GM23338 (cell line): ENCODE measurements around the gene TSEN2. TPM values are rescaled to one million over a fixed set of nuclear protein-coding genes. Genes with fewer than 3 reads are reported as not detected.

Experiments
- ATAC-seq: fragments of 200-7000 bp; cut with Tn5 transposase; 3 replicates; pipeline ENCODE4 v1.9.1; 2020
- DNase-seq: peaks from one replicate; pipeline ENCODE4 v3.0.0-alpha.2; 2015; ENCODE audit warnings: low spot score
- H2AFZ ChIP-seq: fragments of 200-600 bp; sonication (generic); 2 replicates; pipeline ENCODE4 v1.8.0; 2016; ENCODE audit warnings: antibody characterized with exemption, mild to moderate bottlenecking, moderate library complexity
- H3F3A ChIP-seq: fragments of 200-600 bp; sonication (generic); replicated peaks from 2 replicates; pipeline ENCODE4 v1.8.0; 2017; ENCODE audit warnings: antibody characterized with exemption, mixed run types, low read depth
- H3K27ac ChIP-seq: fragments of 200-600 bp; sonication (generic); 2 replicates; pipeline ENCODE4 v1.6.1; 2016; ENCODE audit warnings: low read depth
- H3K27me3 ChIP-seq: fragments of 200-600 bp; sonication (generic); 2 replicates; pipeline ENCODE4 v1.8.0; 2016; ENCODE audit warnings: mild to moderate bottlenecking, mixed run types, moderate library complexity; ENCODE audit not compliant: insufficient read depth
- H3K36me3 ChIP-seq: fragments of 200-600 bp; sonication (generic); 2 replicates; pipeline ENCODE4 v1.8.0; 2016; ENCODE audit warnings: mild to moderate bottlenecking; ENCODE audit not compliant: insufficient read depth
- H3K4me1 ChIP-seq: fragments of 200-600 bp; sonication (generic); 2 replicates; pipeline ENCODE4 v1.8.0; 2016; ENCODE audit warnings: mild to moderate bottlenecking, moderate library complexity; ENCODE audit not compliant: insufficient read depth
- H3K4me2 ChIP-seq: fragments of 200-600 bp; sonication (generic); 2 replicates; pipeline ENCODE4 v1.7.1; 2017; ENCODE audit warnings: mixed run types
- H3K4me3 ChIP-seq: fragments of 200-600 bp; sonication (generic); 2 replicates; pipeline ENCODE4 v1.6.1; 2016; ENCODE audit warnings: mixed run types
- H3K79me2 ChIP-seq: fragments of 200-600 bp; sonication (generic); replicated peaks from 2 replicates; pipeline ENCODE4 v1.8.0; 2017; ENCODE audit warnings: mild to moderate bottlenecking; ENCODE audit not compliant: insufficient read depth
- H3K9me2 ChIP-seq: fragments of 200-600 bp; sonication (generic); 2 replicates; pipeline ENCODE4 v1.8.0; 2017; ENCODE audit not compliant: insufficient read depth
- H4K20me1 ChIP-seq: fragments of 200-600 bp; sonication (generic); replicated peaks from 2 replicates; pipeline ENCODE4 v1.8.0; 2017; ENCODE audit warnings: mild to moderate bottlenecking; ENCODE audit not compliant: insufficient read depth
- H3K27ac Mint-ChIP-seq: 2 replicates; pipeline ENCODE4 v1.8.0; 2020; ENCODE audit warnings: inconsistent platforms, mild to moderate bottlenecking, moderate library complexity, mixed read lengths
- H3K27me3 Mint-ChIP-seq: 3 replicates; pipeline ENCODE4 v1.8.0; 2022; ENCODE audit warnings: low read depth, mild to moderate bottlenecking, moderate library complexity, mixed read lengths, inconsistent platforms; ENCODE audit not compliant: insufficient read depth, poor library complexity
- H3K36me3 Mint-ChIP-seq: 3 replicates; pipeline ENCODE4 v1.8.0; 2021; ENCODE audit warnings: low read depth, mild to moderate bottlenecking, inconsistent platforms, moderate library complexity, mixed read lengths
- H3K4me1 Mint-ChIP-seq: 3 replicates; pipeline ENCODE4 v1.8.0; 2020; ENCODE audit warnings: mild to moderate bottlenecking, inconsistent platforms, mixed read lengths
- H3K4me3 Mint-ChIP-seq: 3 replicates; pipeline ENCODE4 v1.8.0; 2021; ENCODE audit warnings: moderate library complexity, mild to moderate bottlenecking, inconsistent platforms, mixed read lengths
- H3K9me3 Mint-ChIP-seq: 3 replicates; pipeline ENCODE4 v1.8.0; 2020; ENCODE audit warnings: moderate library complexity, mild to moderate bottlenecking, inconsistent platforms, mixed read lengths
- CREB1 ChIP-seq: fragments of 250-450 bp; sonication (Bioruptor Pico); IDR thresholded peaks from 2 replicates; pipeline ENCODE4 v1.5.0; 2020; ENCODE audit warnings: low read depth, mild to moderate bottlenecking, moderate library complexity
- CTCF ChIP-seq, 2 experiments: fragments of 200-600 bp in 1 of 2; sonication (generic) in 1 of 2; conservative IDR thresholded peaks; 2 replicates each; pipeline versions ENCODE4 v1.5.1 to v1.6.1; 2016 to 2017; ENCODE audit warnings: antibody characterized with exemption in 2 of 2, low read depth in 2 of 2, mild to moderate bottlenecking in 2 of 2, moderate library complexity in 1 of 2
- EZH2 ChIP-seq: fragments of 200-600 bp; sonication (generic); IDR thresholded peaks from one replicate; pipeline ENCODE4 v1.8.0; 2017; ENCODE audit warnings: antibody characterized with exemption, mild to moderate bottlenecking, low read depth; ENCODE audit not compliant: unreplicated experiment
- EZH2phosphoT487 ChIP-seq: fragments of 200-600 bp; sonication (generic); IDR thresholded peaks from one replicate; pipeline ENCODE4 v1.8.1; 2018; ENCODE audit warnings: antibody characterized with exemption; ENCODE audit not compliant: unreplicated experiment
- JUNB ChIP-seq: IDR thresholded peaks from one replicate; pipeline ENCODE4 v1.6.1; 2016; ENCODE audit warnings: antibody characterized with exemption; ENCODE audit not compliant: unreplicated experiment
- NANOG ChIP-seq: IDR thresholded peaks from 2 replicates; pipeline ENCODE4 v1.6.1; 2016; ENCODE audit warnings: antibody characterized with exemption, borderline replicate concordance
- POLR2AphosphoS5 ChIP-seq: IDR thresholded peaks from 2 replicates; pipeline ENCODE4 v1.6.1; 2016; ENCODE audit warnings: antibody characterized with exemption, low read depth
- STAT1 ChIP-seq: IDR thresholded peaks from one replicate; pipeline ENCODE4 v1.6.1; 2016; ENCODE audit warnings: antibody characterized with exemption; ENCODE audit not compliant: unreplicated experiment
- ZNF114 ChIP-seq: fragments of 250-450 bp; sonication (Bioruptor Pico); IDR thresholded peaks from 2 replicates; pipeline ENCODE4 v1.5.0; 2020; ENCODE audit warnings: mild to moderate bottlenecking, moderate library complexity
- ZNF331 ChIP-seq: fragments of 250-450 bp; sonication (Bioruptor Pico); IDR thresholded peaks from 2 replicates; pipeline ENCODE4 v1.5.0; 2020; ENCODE audit warnings: low read depth, mild to moderate bottlenecking, moderate library complexity
- polyA plus RNA-seq: library from polyadenylated mRNA; unstranded; fragments of >200 nt; fragmentation: Nextera tagmentation; extraction: Ambion mirVana; gene quantifications from 2 replicates; pipeline ENCODE4 v1.2.1, GENCODE V29; 2016
- total RNA-seq: library from RNA; depleted of rRNA; stranded (reverse); fragments of >200 nt; shearing (Covaris generic); gene quantifications from 2 replicates; pipeline ENCODE4 v1.2.3, GENCODE V29; 2014

Gene TSEN2
- total and polyA plus RNA-seq, 2 experiments from 2014 or later: 27.7 to 30.0 TPM

GRCh38 chr3:12512534-12513118 lies 28.3 kb downstream of the TSEN2 start:
- no peaks in the 10 kb centered on the region for H3K4me1 ChIP-seq
- no peak for ATAC-seq
- DNase-seq: no peak
- H3K4me3 ChIP-seq: no peak overlapping the region
- no peaks in the 10 kb centered on the region for H3F3A ChIP-seq
- no peak overlapping the region for H3K27ac ChIP-seq
- no peak overlapping the region for H3K4me2 ChIP-seq
- no peaks in the 10 kb centered on the region for H3K9me3 Mint-ChIP-seq
- no peaks in the 10 kb centered on the region for H3K27me3 ChIP-seq
- H4K20me1 ChIP-seq: peaks cover 12% of the 10 kb centered on the region; the same call in 1 of the 2 replicates
- no peaks in the 10 kb centered on the region for H3K79me2 ChIP-seq
- H3K9me2 ChIP-seq: no peaks in the 10 kb centered on the region
- H3K4me3 Mint-ChIP-seq: no peak overlapping the region
- H3K27ac Mint-ChIP-seq: no peak overlapping the region
- H2AFZ ChIP-seq: no peak overlapping the region
- H3K36me3 Mint-ChIP-seq: peaks cover 19% of the 10 kb centered on the region; the same call in 2 of the 3 replicates
- no peaks in the 10 kb centered on the region; the same call in 1 of the 2 replicates for H3K36me3 ChIP-seq
- H3K27me3 Mint-ChIP-seq: no peaks in the 10 kb centered on the region
- H3K4me1 Mint-ChIP-seq: no peaks in the 10 kb centered on the region
- TF ChIP-seq EZH2: no peak
- TF ChIP-seq NANOG: no peak
- no peak for TF ChIP-seq STAT1

- Histone ChIP-seq H3K9me2 (no peaks in the 10 kb centered on the region), H3K27me3 (no peaks in the 10 kb centered on the region), H3K79me2 (no peaks in the 10 kb centered on the region), H3K4me3 (no peak overlapping the region), H3F3A (no peaks in the 10 kb centered on the region), H3K4me2 (no peak overlapping the region), H3K36me3 (no peaks in the 10 kb centered on the region; the same call in 1 of the 2 replicates), H4K20me1 (peaks cover 10% of the 10 kb centered on the region; the same call in 1 of the 2 replicates), H2AFZ (no peak overlapping the region), H3K4me1 (no peaks in the 10 kb centered on the region), H3K27ac (no peak overlapping the region)
- ATAC-seq (no peak), DNase-seq (no peak)
- Mint-ChIP-seq H3K9me3 (no peaks in the 10 kb centered on the region), H3K4me1 (no peaks in the 10 kb centered on the region), H3K27ac (no peak overlapping the region), H3K27me3 (no peaks in the 10 kb centered on the region), H3K4me3 (no peak overlapping the region), H3K36me3 (peaks cover 18% of the 10 kb centered on the region)
- TF ChIP-seq CTCF (conservative IDR thresholded peaks at IDR 0.05; ENCODE audit: low read depth in 2 of 2) (no peak), EZH2phosphoT487 (no peak), JUNB (no peak), CREB1 (CRISPR knock-in tag) (no peak), NANOG (no peak), ZNF331 (no peak), ZNF114 (CRISPR knock-in tag) (no peak), POLR2AphosphoS5 (no peak), EZH2 (no peak)
These were observed 29.6 kb downstream of the TSEN2 start for GRCh38 chr3:12513694-12514446.
